OCI-M2 (cell line): Measurements from ENCODE around the gene SCAP.
"Not testable (repeated sequence)": the region's sequence is repeated elsewhere in the genome, so short reads cannot be mapped to it uniquely, and the experiment has no call there.

ENCODE experiments used
- DNase-seq: peaks from one replicate; lab custom pipeline; 2025; ENCODE audit not compliant: unreplicated experiment; lab: John Stamatoyannopoulos, UW

Gene SCAP

GRCh38 chr3:47475570-47476329 lies at the start of gene SCAP:
TSS of gene SCAP (minus strand) at chr3:47475941. CDS start at chr3:47442993, 32,948 bp downstream.
- peak; percentile 19 for DNase-seq

- DNase-seq: no peak
These were observed 47.8 kb upstream of the SCAP start for GRCh38 chr3:47523310-47524073.

GRCh38 chr3:47522082-47522987 lies 46.6 kb upstream of the SCAP start:
- DNase-seq: peak; percentile 77

DNA sequence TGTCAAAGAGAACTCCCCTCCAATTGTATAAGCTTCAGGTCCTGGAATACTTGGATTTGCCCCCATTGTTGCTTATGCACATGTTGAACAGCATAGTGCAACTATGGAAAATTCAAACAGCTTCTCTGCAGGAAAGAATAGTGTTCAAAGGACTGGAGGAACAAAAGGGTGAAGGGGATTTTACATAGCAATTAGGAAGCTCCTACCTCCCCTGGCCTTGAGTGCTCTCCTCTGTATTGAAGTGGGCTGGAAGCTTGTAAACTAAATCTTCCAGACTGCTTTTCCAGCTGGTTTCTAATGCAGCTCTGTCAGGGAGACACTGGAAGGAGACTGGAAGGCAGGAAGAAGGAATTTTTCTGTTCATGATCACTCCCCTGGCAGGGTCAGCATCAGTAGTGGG lies 45.0 kb upstream of the SCAP start:
- DNase-seq: no peak

GRCh38 chr3:47517937-47518336 lies 42.2 kb upstream of the SCAP start:
- DNase-seq: no peak

DNA sequence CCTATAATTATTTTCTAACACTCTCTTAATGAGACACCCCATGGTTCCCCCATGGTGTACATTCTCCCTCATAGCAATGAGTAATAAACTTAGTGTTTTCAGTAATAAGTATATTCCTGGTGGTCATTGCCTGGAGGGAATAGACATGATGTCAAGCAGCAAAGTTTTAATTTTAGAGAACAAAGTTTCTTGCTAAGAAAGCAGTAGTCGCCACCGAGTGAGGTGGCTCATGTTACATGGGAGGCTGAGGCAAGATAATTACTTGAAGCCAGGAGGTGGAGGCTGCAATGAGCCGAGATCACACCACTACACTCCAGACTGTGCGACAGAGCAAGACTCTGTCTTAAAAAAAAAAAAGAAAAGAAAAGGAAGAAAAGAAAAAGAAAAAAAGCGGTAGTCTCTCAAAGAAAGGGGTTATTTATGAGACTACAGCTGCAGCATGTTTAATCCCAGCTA lies 40.2 kb upstream of the SCAP start:
- no peak for DNase-seq

DNA sequence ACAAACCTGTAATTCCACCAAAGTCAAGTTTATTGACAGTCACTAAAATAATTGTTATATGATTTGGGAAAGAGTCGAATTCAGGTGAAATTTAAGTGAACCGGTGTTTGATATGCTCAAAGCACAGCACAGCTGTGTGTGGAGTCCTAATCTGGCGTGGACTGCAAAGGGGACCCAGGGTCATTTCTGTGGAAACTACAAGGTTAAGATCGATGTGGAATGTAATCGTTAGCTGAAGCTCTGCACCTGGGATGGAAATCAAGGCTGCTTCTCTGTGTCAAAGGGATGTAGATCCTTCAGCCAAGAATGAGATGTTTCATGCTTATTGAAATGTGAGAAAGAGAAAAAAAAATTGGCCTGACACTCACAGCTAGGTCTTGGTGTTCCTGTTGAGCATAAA lies 39.4 kb upstream of the SCAP start:
- no peak for DNase-seq

DNA sequence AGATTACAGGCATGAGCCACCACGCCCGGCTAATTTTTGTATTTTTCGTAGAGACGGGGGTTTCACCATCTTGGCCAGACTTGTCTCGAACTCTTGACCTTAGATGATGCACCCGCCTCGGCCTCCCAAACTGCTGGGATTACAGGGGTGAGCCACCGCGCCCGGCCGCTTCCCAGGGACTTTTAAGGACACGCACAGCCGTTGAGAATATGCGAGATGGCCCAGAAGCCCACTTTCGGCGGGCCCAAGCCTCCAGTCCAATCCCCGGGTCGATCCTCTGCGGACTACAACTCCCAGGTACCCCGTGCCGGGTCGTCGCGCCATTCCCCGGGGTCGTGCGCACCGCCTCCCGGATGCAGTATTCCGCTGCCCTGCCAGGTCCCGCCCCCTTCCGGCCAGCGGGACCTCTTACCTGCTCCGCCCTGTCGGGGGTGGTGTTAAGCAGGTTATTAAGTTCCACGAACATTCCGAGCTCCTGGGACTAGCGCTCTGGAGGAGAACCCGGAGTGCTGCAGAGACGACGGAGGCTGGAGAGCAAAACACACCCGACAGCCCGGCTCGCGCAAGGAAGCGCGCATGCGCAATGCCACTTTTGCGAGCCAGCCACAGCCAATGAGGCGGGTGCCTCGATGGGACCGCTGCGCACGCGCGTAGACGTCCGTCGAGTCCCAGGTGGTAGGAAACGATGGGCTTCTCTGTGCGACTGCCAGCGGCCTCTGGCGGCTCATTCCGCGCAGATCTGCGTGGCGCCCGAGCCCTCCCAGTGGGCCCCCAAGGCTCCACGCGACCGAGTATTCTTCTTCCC lies 37.6 kb upstream of the SCAP start, which contains the start of gene ELP6:
TSS of gene ELP6 (minus strand) at position 588 of the 805 bp plus-strand sequence. CDS start at position 466, 122 bp downstream.
- DNase-seq: peak; percentile 74

DNA sequence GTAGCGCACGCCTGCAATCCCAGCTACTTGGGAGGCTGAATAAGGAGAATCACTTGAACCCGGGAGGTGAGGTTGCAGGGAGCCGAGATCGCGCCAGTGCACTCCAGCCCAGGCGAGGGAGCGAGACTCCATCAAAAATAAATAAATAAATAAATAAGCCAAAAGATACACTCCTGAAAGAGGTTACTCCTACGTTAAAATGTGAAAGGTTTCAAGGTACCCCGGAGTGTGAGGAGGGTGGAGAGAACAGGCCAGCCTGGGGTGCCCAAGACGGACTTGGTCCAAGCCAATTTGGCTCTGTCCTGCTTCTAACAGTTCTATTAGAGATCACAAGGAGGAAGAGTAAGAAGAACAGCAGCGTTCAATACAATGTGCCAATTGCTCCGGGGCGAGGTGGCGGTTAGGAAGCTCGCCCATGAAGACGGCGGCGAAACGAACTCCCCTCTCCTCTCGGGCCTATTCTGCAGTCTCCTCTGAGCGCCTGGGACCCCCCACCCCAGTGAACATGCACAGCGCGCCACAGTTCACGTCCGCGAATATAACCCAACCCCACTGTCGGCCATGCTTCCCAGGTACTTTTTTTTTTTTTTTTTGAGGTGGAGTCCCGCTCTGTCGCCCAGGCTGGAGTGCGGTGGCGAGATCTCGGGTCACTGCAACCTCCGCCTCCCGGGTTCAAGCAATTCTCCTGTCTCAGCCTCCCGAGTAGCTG lies 36.8 kb upstream of the SCAP start:
- DNase-seq: no peak

DNA sequence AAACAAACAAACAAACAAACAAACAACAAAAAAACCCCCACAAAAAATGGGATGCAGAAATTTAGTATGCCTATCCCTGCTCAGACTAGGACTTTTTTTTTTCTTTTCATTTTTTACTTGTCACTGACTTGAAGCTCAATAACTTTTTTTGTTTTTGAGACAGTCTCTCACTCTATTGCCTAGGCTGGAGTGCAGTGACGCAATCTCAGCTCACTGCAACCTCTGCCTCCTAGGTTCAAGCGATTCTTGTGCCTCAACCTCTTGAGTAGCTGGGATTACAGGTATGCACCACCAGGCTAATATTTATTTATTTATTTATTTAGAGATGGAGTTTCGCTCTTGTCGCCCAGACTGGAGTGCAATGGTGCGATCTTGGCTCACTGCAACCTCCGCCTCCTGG lies 29.5 kb upstream of the SCAP start:
- not testable (repeated sequence) for DNase-seq

DNA sequence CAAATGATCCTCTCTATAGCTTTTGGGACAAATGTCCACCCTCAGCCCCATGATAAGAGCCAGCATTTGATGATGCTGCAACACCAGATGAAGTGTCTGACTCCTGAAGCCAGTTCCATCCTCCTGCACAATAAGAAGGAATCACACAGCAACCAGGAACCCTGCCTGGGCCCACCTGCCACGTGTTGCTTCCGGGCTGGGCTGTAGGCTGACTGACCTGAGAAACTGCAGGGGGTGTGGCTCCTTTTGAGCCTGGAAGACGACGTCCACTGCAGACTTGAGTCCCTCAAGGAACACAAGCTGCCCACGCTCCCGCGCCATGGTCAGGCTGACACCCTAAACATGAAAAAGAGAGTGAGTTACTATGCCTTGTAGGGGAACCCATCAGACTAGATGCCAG lies 28.4 kb upstream of the SCAP start:
- no peak for DNase-seq

DNA sequence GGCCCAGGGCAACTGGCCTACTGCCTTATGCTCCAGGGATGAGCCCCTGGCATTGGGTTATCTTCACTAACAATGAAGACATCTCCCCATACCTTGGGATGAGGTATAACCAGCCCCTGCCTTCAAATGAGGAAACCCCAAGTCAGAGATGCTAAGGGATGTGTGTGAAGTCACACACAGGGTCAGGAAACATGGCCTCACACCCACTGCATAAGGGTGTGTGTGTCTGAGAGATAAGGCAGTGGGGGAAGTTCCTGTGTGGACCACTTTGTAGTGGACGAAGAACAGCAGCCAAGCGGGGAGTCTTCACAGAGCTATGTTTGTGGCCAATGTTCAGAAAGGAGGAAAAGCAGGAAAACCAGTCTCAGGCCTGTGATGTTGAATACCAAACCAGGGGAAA lies 27.3 kb upstream of the SCAP start:
- no peak for DNase-seq

DNA sequence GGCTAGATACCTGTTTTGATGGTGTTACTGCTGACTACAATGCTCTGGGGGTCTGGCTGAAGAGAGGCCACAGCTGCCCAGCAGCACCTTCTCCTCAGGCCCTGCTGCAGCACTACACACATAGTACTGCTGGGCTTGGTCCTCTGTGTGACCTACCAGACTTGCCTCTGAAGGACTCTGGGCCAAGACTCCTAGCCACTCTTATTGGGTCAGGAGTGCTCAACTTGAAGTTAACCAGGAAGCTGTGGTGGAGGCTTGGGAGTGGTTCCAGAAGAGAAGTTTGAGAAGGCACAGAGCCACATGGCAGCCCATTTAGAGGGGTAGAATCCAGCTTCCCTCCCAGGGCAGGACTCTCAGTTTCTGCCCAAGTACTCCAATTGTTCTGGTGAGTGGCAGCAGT lies 21.2 kb upstream of the SCAP start:
- no peak for DNase-seq

GRCh38 chr3:47495886-47496285 lies 20.1 kb upstream of the SCAP start:
- DNase-seq: no peak

DNA sequence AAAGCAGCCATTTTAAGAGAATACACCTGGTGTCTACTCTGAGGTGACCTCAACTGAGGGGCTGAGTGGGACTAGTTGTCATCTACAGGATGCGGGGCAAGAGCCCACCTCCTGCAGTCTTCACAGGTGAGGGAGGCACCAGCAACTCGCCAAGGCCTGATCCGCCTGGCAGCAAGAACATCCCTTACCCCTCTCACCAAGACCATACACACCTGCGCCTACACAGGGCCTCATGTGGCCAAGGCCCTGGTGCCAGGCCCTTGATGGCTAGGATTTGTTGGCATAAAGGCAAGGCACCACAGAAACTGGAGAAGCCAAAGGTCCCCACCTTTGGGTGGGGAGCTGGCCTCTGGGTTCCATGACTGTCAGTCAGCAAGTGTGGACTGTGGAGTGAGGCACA lies 19.4 kb upstream of the SCAP start:
- DNase-seq: no peak

- DNase-seq: no peak
These were observed 16.0 kb upstream of the SCAP start for GRCh38 chr3:47491777-47492176.

- DNase-seq: no peak
These were observed 15.4 kb upstream of the SCAP start for GRCh38 chr3:47491186-47491585.

DNA sequence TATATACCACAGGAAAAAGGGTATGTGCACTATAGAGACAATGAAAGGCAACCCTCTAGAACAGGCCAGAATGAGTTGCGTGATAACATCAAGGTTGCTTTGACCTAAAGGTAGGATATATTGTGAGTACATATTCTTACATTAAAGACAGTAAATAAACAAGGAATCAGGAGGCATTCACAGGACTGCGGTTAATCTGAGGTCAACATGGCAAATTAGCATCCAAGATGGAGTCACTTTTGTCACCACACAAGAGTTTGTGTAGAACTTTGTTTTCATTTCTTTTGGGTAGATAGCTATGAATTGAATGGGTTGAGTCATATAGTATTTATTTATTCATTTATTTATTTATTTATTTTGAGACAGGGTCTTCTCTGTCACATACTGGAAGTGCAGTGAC lies 11.5 kb upstream of the SCAP start:
- DNase-seq: no peak

GRCh38 chr3:47485812-47486211 lies 10.1 kb upstream of the SCAP start:
- DNase-seq: no peak

DNA sequence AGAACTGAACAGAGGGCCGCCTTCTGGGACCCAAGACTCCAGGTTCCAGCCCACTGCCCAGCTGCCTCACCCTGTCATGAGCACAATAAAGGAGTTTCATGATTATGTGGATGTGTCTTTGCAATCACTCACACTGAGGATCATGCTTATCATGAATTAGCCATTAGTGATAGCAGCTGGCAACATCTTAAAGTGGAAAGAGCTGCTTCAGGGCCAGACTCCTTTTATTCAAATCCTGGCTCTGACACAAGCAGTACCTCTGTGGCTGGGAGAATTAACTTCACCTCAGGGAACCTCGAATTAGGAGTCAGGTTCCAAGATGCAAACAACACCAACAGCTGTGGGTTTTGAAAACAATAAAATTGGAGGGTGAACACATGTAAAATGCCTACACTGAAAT lies 6.6 kb upstream of the SCAP start:
- no peak for DNase-seq
